HepG2 (cell line): ENCODE measurements around the gene DOK7. TPM values are rescaled to one million over a fixed set of nuclear protein-coding genes. Genes with fewer than 3 reads are reported as not detected.

ENCODE experiments used
- ATAC-seq: fragments of 200-7000 bp; cut with Tn5 transposase; 3 replicates; pipeline ENCODE4 v1.9.1; 2020; ENCODE audit warnings: mild to moderate bottlenecking, moderate library complexity
- BruUV-seq: library from RNA; stranded (reverse); fragments of 400-500 nt; replicated peaks from 2 replicates; lab custom pipeline; 2021; lab: Mats Ljungman, UMichigan
- CTCF ChIA-PET: fragments of 300-600 bp; formaldehyde crosslinking; extraction: SDS; loops from one replicate; lab custom pipeline; 2021; ENCODE audit warnings: low total read pairs, inconsistent platforms, low intra/inter-chr PET ratio; lab: Yijun Ruan, JAX
- POLR2A ChIA-PET: fragments of 350-600 bp; sonication (Branson Sonifier 250); formaldehyde crosslinking; loops from one replicate; lab custom pipeline; 2020; ENCODE audit warnings: antibody characterized with exemption, inconsistent platforms; lab: Yijun Ruan, JAX
- DNase-seq: peaks from one replicate; pipeline ENCODE4 v3.0.0-alpha.2; 2015; ENCODE audit warnings: low spot score
- FAIRE-seq: peaks from 3 replicates; lab custom pipeline; 2011; peaks lifted over from hg19 to GRCh38; lab: Jason Lieb, UNC
- H2AFZ ChIP-seq: one replicate; pipeline ENCODE4 v1.6.1; 2011; ENCODE audit warnings: low read length, inconsistent platforms
- H3K27ac ChIP-seq: fragments of 300-600 bp; 3 replicates; pipeline ENCODE4 v1.8.0; 2011; ENCODE audit warnings: mixed run types, mild to moderate bottlenecking, mixed read lengths, low read length, inconsistent platforms; ENCODE audit not compliant: insufficient read depth; ENCODE audit errors: extremely low read length
- H3K27me3 ChIP-seq, 2 experiments: fragments of 200-600 bp in 1 of 2; 2 replicates in 1 of 2; 3 replicates in 1 of 2; pipeline versions ENCODE4 v1.6.0 to v1.8.0; 2011; ENCODE audit warnings: low read length in 2 of 2, mild to moderate bottlenecking in 2 of 2, moderate library complexity in 2 of 2, inconsistent platforms in 1 of 2; ENCODE audit not compliant: insufficient read depth in 2 of 2, control insufficient read depth in 1 of 2
- H3K36me3 ChIP-seq, 2 experiments: fragments of 200-600 bp in 1 of 2; replicated peaks in 1 of 2; 2 replicates in 1 of 2; 3 replicates in 1 of 2; pipeline versions ENCODE4 v1.5.1 to v1.8.0; 2011; ENCODE audit warnings: low read length in 2 of 2, inconsistent platforms in 1 of 2; ENCODE audit not compliant: insufficient read depth in 2 of 2, control insufficient read depth in 1 of 2
- H3K4me1 ChIP-seq: 2 replicates; pipeline ENCODE4 v1.5.1; 2012; ENCODE audit warnings: low read length, inconsistent platforms; ENCODE audit not compliant: insufficient read depth
- H3K4me2 ChIP-seq: 2 replicates; pipeline ENCODE4 v1.6.0; 2011; ENCODE audit warnings: low read depth, low read length, inconsistent platforms
- H3K4me3 ChIP-seq, 3 experiments: fragments of 200-600 bp in 1 of 3; sonication (generic), shearing (Covaris generic) in 1 of 3; replicated peaks in 1 of 3; 2 replicates each; pipeline ENCODE4 v1.5.1; 2011 to 2016; ENCODE audit warnings: low read length in 3 of 3, inconsistent platforms in 2 of 3, low read depth in 2 of 3, mild to moderate bottlenecking in 2 of 3, control low read depth in 1 of 3, mixed read lengths in 1 of 3; ENCODE audit not compliant: insufficient read depth in 1 of 3
- H3K79me2 ChIP-seq: one replicate; pipeline ENCODE4 v1.6.1; 2011; ENCODE audit warnings: low read length, inconsistent platforms; ENCODE audit not compliant: insufficient read depth
- H3K9ac ChIP-seq: 2 replicates; pipeline ENCODE4 v1.6.0; 2011; ENCODE audit warnings: mild to moderate bottlenecking, low read depth, low read length, inconsistent platforms; ENCODE audit not compliant: insufficient read depth
- H3K9me3 ChIP-seq: 2 replicates; pipeline ENCODE4 v1.5.1; 2012; ENCODE audit warnings: mild to moderate bottlenecking, low read length
- H4K20me1 ChIP-seq: 2 replicates; pipeline ENCODE4 v1.6.0; 2011; ENCODE audit warnings: inconsistent platforms, mild to moderate bottlenecking, low read length, moderate library complexity; ENCODE audit not compliant: insufficient read depth
- DBP ChIP-seq: sonication (generic); formaldehyde crosslinking; IDR thresholded peaks from 2 replicates; pipeline ENCODE4 v1.4.0; 2020; ENCODE audit warnings: missing genetic modification reagents; ENCODE audit errors: not compliant biosample characterization
- FOXO1 ChIP-seq: sonication (generic); formaldehyde crosslinking; IDR thresholded peaks from 2 replicates; pipeline ENCODE4 v1.4.0; 2020; ENCODE audit warnings: missing genetic modification reagents
- GATAD2A ChIP-seq: IDR thresholded peaks from 2 replicates; pipeline ENCODE4 v1.6.1; 2016
- MNT ChIP-seq: fragments of 450-650 bp; IDR thresholded peaks from 2 replicates; pipeline ENCODE4 v1.6.1; 2016
- MYC ChIP-seq: sonication (generic); formaldehyde crosslinking; IDR thresholded peaks from 2 replicates; pipeline ENCODE4 v1.9.0; 2021; ENCODE audit warnings: missing genetic modification reagents, borderline replicate concordance
- PAF1 ChIP-seq: IDR thresholded peaks from 2 replicates; pipeline ENCODE4 v1.6.1; 2016; ENCODE audit warnings: missing genetic modification reagents, missing compliant biosample characterization
- PITX1 ChIP-seq: sonication (generic); formaldehyde crosslinking; IDR thresholded peaks from 2 replicates; pipeline ENCODE4 v1.5.1; 2020; ENCODE audit warnings: mild to moderate bottlenecking, missing genetic modification reagents
- PTBP1 ChIP-seq: fragments of 200-400 bp; formaldehyde crosslinking; IDR thresholded peaks from 2 replicates; pipeline ENCODE4 v1.6.1; 2018; ENCODE audit warnings: low read length, low read depth; ENCODE audit not compliant: poor library complexity, severe bottlenecking
- ZBTB33 ChIP-seq: sonication (generic); formaldehyde crosslinking; IDR thresholded peaks from 2 replicates; pipeline ENCODE4 v1.4.0; 2020; ENCODE audit warnings: missing genetic modification reagents
- ZNF33B ChIP-seq: sonication (generic); formaldehyde crosslinking; IDR thresholded peaks from 2 replicates; pipeline ENCODE4 v1.5.1; 2020; ENCODE audit warnings: mild to moderate bottlenecking, missing genetic modification reagents
- ZNF383 ChIP-seq: sonication (generic); formaldehyde crosslinking; IDR thresholded peaks from 2 replicates; pipeline ENCODE4 v1.4.0; 2020; ENCODE audit warnings: missing genetic modification reagents, mild to moderate bottlenecking, borderline replicate concordance
- ZNF652 ChIP-seq: IDR thresholded peaks from 2 replicates; pipeline ENCODE4 v1.6.1; 2016; ENCODE audit warnings: low read depth, borderline replicate concordance
- ZNF709 ChIP-seq: sonication (generic); formaldehyde crosslinking; IDR thresholded peaks from 2 replicates; pipeline ENCODE4 v1.5.0; 2020; ENCODE audit warnings: mild to moderate bottlenecking, missing genetic modification reagents
- ZNF839 ChIP-seq: sonication (generic); formaldehyde crosslinking; IDR thresholded peaks from 2 replicates; pipeline ENCODE4 v1.4.0; 2020; ENCODE audit warnings: missing genetic modification reagents, mild to moderate bottlenecking, borderline replicate concordance
- WGBS: methylation state at CpG from one replicate; pipeline ENCODE4 v1.1.6; 2017; ENCODE audit warnings: low lambda C conversion rate; 5-methylcytosine and 5-hydroxymethylcytosine counted together
- in situ Hi-C: cut with HindIII; loops from 2 replicates; pipeline ENCODE4 v1.10.0; 2017; ENCODE audit warnings: low pct_unique_long_range_greater_than_20kb; ENCODE audit not compliant: extremely low pct_ligation_motif_present
- intact Hi-C: fragments of 100-400 bp; cut with micrococcal nuclease; formaldehyde crosslinking; loops from one replicate; pipeline ENCODE4 v1.10.0; 2022; ENCODE audit not compliant: unreplicated experiment
- polyA plus RNA-seq, 8 experiments: library from polyadenylated mRNA; depleted of rRNA in 3 of 8; stranded (reverse) in 7 of 8; unstranded in 1 of 8; fragments of >200 nt; fragmentation: Illumina TruSeq in 4 of 8; extraction: Trizol in 4 of 8; gene quantifications; 2 replicates each; pipeline versions ENCODE4 v1.2.1 to v1.2.3, GENCODE V29; 2011 to 2016; ENCODE audit warnings: low read depth in 4 of 8, missing spikeins in 1 of 8, mixed read lengths in 1 of 8; ENCODE audit not compliant: insufficient read depth in 1 of 8
- total RNA-seq, 5 experiments: library from RNA; depleted of rRNA; stranded (reverse); fragments of >200 nt; fragmentation: Illumina TruSeq; extraction: Trizol; gene quantifications; 2 replicates each; pipeline ENCODE4 v1.2.3, GENCODE V29; 2016; ENCODE audit warnings: low read depth in 1 of 5

Gene DOK7
- total and polyA plus RNA-seq, 2 of the 13 experiments (the other 11 are each of a cell fraction or from before 2014, with no cell fraction given): 0.03 to 0.07 TPM

- intact Hi-C loops (no loop called here), in situ Hi-C loops (no loop called here)
- H3K4me1 ChIP-seq: peaks cover 28% of the 10 kb centered on the region
- 85% methylated on average over 17 of the region's 24 CpGs for WGBS
- ChIA-PET POLR2A (no interaction called here), CTCF (no interaction called here)
- no peak overlapping the region for H3K9ac ChIP-seq
- no peak for DNase-seq
- H3K9me3 ChIP-seq: no peaks in the 10 kb centered on the region
- no peak for ATAC-seq
- no peak overlapping the region for H2AFZ ChIP-seq
- peaks cover 2% of the 10 kb centered on the region in 2 experiments; a peak in 2 of 5 replicates for H3K36me3 ChIP-seq
- FAIRE-seq: no peak
- no peak overlapping the region for H3K4me2 ChIP-seq
- no peak overlapping the region for H3K27ac ChIP-seq
- no TSS peak for BruUV-seq
- no peak for TF ChIP-seq ZNF33B
- TF ChIP-seq ZNF839 (CRISPR knock-in tag): no peak
- no peak for TF ChIP-seq ZNF652 (CRISPR knock-in tag)
- no peak for TF ChIP-seq FOXO1 (CRISPR knock-in tag)
- TF ChIP-seq ZNF383: no peak
- no peak for TF ChIP-seq PAF1 (CRISPR knock-in tag)
- H3K27me3 ChIP-seq: peaks cover 11 to 31% of the 10 kb centered on the region in 2 experiments; a peak in 4 of 5 replicates
- H3K4me3 ChIP-seq: no peak overlapping the region
- no peaks in the 10 kb centered on the region for H3K79me2 ChIP-seq
- peaks cover 3% of the 10 kb centered on the region; the same call in 1 of the 2 replicates for H4K20me1 ChIP-seq
These were observed 34.6 kb downstream of the DOK7 start for GRCh38 chr4:3497523-3498389.

GRCh38 chr4:3498407-3498806 is 35.3 kb downstream of the DOK7 start:
- ChIA-PET CTCF (no interaction called here), POLR2A (no interaction called here)
- Histone ChIP-seq H3K4me1 (peaks cover 28% of the 10 kb centered on the region), H3K79me2 (no peaks in the 10 kb centered on the region), H3K27me3 (peaks cover 8 to 27% of the 10 kb centered on the region in 2 experiments; a peak in 4 of 5 replicates), H2AFZ (no peak overlapping the region), H3K4me2 (no peak overlapping the region), H3K9me3 (no peaks in the 10 kb centered on the region), H3K36me3 (peaks cover 2 to 8% of the 10 kb centered on the region in 2 experiments; a peak in 2 of 5 replicates), H4K20me1 (peaks cover 3% of the 10 kb centered on the region; the same call in 1 of the 2 replicates), H3K27ac (no peak overlapping the region), H3K4me3 (no peak overlapping the region), H3K9ac (no peak overlapping the region)
- no peak for FAIRE-seq
- no peak for ATAC-seq
- in situ Hi-C loops: no loop called here
- no TSS peak for BruUV-seq
- DNase-seq: no peak
- intact Hi-C loops: no loop called here
- 94% methylated on average over 9 of the region's 11 CpGs for WGBS
- TF ChIP-seq PITX1 (CRISPR knock-in tag): no peak
- no peak for TF ChIP-seq GATAD2A (CRISPR knock-in tag)
- TF ChIP-seq DBP (CRISPR knock-in tag): no peak
- no peak for TF ChIP-seq MNT
- no peak for TF ChIP-seq PTBP1
- TF ChIP-seq ZBTB33 (CRISPR knock-in tag): no peak
- no peak for TF ChIP-seq ZNF709
- TF ChIP-seq MYC: no peak
